NK-92 (cell line): Measurements from ENCODE around the gene ALG2.

Experiments used
- DNase-seq: peaks from one replicate; lab custom pipeline; 2025; ENCODE audit not compliant: unreplicated experiment; lab: John Stamatoyannopoulos, UW

The ALG2 gene

GRCh38 chr9:99173570-99174504 lies 47.9 kb downstream of the ALG2 start:
- no peak for DNase-seq

GRCh38 chr9:99172124-99173091 lies 49.3 kb downstream of the ALG2 start:
- DNase-seq = no peak

GRCh38 chr9:99171225-99172123 lies 50.3 kb downstream of the ALG2 start:
- DNase-seq = no peak

GRCh38 chr9:99169982-99170761 lies 51.6 kb downstream of the ALG2 start:
- no peak for DNase-seq

- DNase-seq = no peak
These were observed 52.7 kb downstream of the ALG2 start for GRCh38 chr9:99169086-99169485.

GRCh38 chr9:99167694-99168093 lies 54.0 kb downstream of the ALG2 start:
- no peak for DNase-seq

- no peak for DNase-seq
These were observed 54.6 kb downstream of the ALG2 start for GRCh38 chr9:99167119-99167518.
